ENCODE data around the gene JTB.

DNA sequence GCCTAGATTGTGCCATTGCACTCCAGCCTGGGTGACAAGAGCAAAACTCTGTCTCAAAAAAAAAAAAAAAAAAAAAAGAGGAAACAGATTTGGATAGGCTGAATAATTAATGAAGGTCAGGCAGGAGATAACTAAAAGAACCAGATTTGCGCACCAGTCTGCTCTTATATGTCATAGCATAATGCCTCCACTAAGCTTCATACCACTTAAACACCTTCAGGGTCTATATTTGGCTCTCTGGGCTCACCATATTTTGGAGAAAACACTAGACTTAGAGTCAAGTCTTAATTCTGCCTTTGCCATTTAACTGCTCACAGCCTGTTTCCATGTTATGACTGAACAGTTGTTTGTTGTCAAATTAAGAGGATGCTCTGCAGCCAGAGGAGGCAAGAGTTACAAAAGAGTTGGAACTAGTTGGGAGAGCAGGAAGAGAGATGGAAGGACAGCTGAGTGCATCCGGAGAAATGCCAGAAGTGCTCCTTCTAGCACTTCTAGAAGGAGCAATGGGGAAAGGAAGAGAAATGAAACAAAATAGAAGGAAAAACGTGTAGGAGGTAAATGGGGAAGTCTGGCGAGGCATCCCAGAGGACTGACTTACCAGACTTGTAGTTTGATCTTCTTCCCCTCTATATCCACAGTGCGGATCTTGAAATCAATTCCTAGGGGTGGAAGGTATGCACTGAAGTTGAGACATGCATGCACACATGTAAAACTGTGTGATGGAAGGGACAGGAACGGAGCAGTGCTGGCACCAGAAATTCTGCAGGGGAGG is 6.8 kb upstream of the JTB start:
- no peak for TF ChIP-seq POLR2A (IDR thresholded peaks at IDR 0.05)
- TF ChIP-seq, protein P1, sequence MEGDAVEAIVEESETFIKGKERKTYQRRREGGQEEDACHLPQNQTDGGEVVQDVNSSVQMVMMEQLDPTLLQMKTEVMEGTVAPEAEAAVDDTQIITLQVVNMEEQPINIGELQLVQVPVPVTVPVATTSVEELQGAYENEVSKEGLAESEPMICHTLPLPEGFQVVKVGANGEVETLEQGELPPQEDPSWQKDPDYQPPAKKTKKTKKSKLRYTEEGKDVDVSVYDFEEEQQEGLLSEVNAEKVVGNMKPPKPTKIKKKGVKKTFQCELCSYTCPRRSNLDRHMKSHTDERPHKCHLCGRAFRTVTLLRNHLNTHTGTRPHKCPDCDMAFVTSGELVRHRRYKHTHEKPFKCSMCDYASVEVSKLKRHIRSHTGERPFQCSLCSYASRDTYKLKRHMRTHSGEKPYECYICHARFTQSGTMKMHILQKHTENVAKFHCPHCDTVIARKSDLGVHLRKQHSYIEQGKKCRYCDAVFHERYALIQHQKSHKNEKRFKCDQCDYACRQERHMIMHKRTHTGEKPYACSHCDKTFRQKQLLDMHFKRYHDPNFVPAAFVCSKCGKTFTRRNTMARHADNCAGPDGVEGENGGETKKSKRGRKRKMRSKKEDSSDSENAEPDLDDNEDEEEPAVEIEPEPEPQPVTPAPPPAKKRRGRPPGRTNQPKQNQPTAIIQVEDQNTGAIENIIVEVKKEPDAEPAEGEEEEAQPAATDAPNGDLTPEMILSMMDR (IDR thresholded peaks at IDR 0.05): no peak

Measured in ovary (tissue), 3 donors.